ENCODE measurements around the gene TMEM150A. TPM values are rescaled to one million over a fixed set of nuclear protein-coding genes. Genes with fewer than 3 reads are reported as not detected.

TMEM150A gene
- total RNA-seq, 2 donors from 2014 or later = 23.1 to 24.4 TPM

GRCh38 chr2:85550486-85550885 is 52.0 kb downstream of the TMEM150A start:
- Histone ChIP-seq H3K27ac (peak overlapping the region in 2 of 4 donors; percentile 40 to 72), H3K27me3 (no peaks in the 10 kb centered on the region), H3K4me3 (no peak overlapping the region), H3K4me1 (peaks cover 23% of the 10 kb centered on the region), H3K9me3 (no peaks in the 10 kb centered on the region), H3K36me3 (replicated peaks in 1 of 2; ENCODE audit: insufficient read depth in 1 of 2, low read depth in 2 of 2) (peaks cover 0 to 21% of the 10 kb centered on the region in 2 donors)
- intact Hi-C loops (cut with DNase I) = loop anchor here (5.0 to 10.0 kb wide), 2 partner anchors 54 to 128 kb away; partner anchors contain the start of gene TMEM150A
- DNase-seq (peak in 1 of 4 donors; percentile 35), ATAC-seq (no peak)
- TF ChIP-seq CTCF (IDR thresholded peaks at IDR 0.05) (no peak), POLR2A (IDR thresholded peaks at IDR 0.05) (no peak)
- WGBS, 2 donors = 74 to 78% methylated on average over 10 of the region's 10 CpGs

- Histone ChIP-seq H3K4me3 (no peak overlapping the region), H3K27ac (peak overlapping the region in 3 of 4 donors; percentile 2 to 72 (median 40)), H3K36me3 (replicated peaks in 1 of 2; ENCODE audit: insufficient read depth in 1 of 2, low read depth in 2 of 2) (peaks cover 1 to 17% of the 10 kb centered on the region in 2 donors), H3K27me3 (no peaks in the 10 kb centered on the region), H3K9me3 (no peaks in the 10 kb centered on the region), H3K4me1 (peaks cover 29% of the 10 kb centered on the region)
- 40 to 45% methylated on average over 4 of the region's 4 CpGs for WGBS, 2 donors
- TF ChIP-seq CTCF (IDR thresholded peaks at IDR 0.05) (no peak), POLR2A (IDR thresholded peaks at IDR 0.05) (no peak)
- intact Hi-C loops (cut with DNase I) = loop anchor here (5.0 to 10.0 kb wide), 2 partner anchors 55 to 128 kb away; partner anchors contain the start of gene TMEM150A
- ATAC-seq = no peak
- no peak for DNase-seq
Measured at GRCh38 chr2:85549826-85550225, 52.7 kb downstream of the TMEM150A start.

- ATAC-seq = no peak
- Histone ChIP-seq H3K27me3 (no peaks in the 10 kb centered on the region), H3K4me1 (peaks cover 36% of the 10 kb centered on the region), H3K4me3 (no peak overlapping the region), H3K36me3 (replicated peaks in 1 of 2; ENCODE audit: insufficient read depth in 1 of 2, low read depth in 2 of 2) (peaks cover 8 to 19% of the 10 kb centered on the region in 2 donors), H3K9me3 (no peaks in the 10 kb centered on the region), H3K27ac (peak overlapping the region in 2 of 4 donors; percentile 6 to 72)
- TF ChIP-seq POLR2A (IDR thresholded peaks at IDR 0.05) (no peak), CTCF (IDR thresholded peaks at IDR 0.05) (no peak)
- no peak for DNase-seq
- intact Hi-C loops (cut with DNase I) = no loop called here
- WGBS, 2 donors = 79% methylated on average over 10 of the region's 10 CpGs
Measured at GRCh38 chr2:85549095-85549494, 53.4 kb downstream of the TMEM150A start.

GRCh38 chr2:85548608-85548900 is 53.9 kb downstream of the TMEM150A start:
- no peaks in the 10 kb centered on the region for H3K9me3 ChIP-seq
- no peaks in the 10 kb centered on the region for H3K27me3 ChIP-seq
- peak overlapping the region in 3 of 4 donors; percentile 6 to 99 (median 72) for H3K27ac ChIP-seq
- H3K4me1 ChIP-seq = peaks cover 42% of the 10 kb centered on the region
- H3K4me3 ChIP-seq = no peak overlapping the region
- no peak for DNase-seq
- intact Hi-C loops (cut with DNase I) = no loop called here
- WGBS, 2 donors = 35 to 47% methylated on average over 2 of the region's 2 CpGs
- TF ChIP-seq CTCF (IDR thresholded peaks at IDR 0.05) (no peak), POLR2A (IDR thresholded peaks at IDR 0.05) (no peak)
- H3K36me3 ChIP-seq (replicated peaks in 1 of 2; ENCODE audit: insufficient read depth in 1 of 2, low read depth in 2 of 2) = peaks cover 9 to 21% of the 10 kb centered on the region in 2 donors
- ATAC-seq = no peak

Small RNA genes within 50 kb of the gene (small RNA-seq; reads per million reads assigned to genes)
- gene RN7SL126P = not detected

Other genes with a start within 250 kb of the TMEM150A start
- 10 to 100 TPM; 68.5 to 98.6 TPM for gene RETSAT, start 248.2 kb downstream of the TMEM150A start, total RNA-seq
- gene ELMOD3, start 247.9 kb downstream of the TMEM150A start, total RNA-seq = 10 to 100 TPM; 16.9 to 18.5 TPM
- gene CAPG, start 192.3 kb downstream of the TMEM150A start, total RNA-seq = 10 to 100 TPM; 26.0 to 35.0 TPM
- 10 to 100 TPM in 1 of 2 donors, under 1 TPM in 1; 0.26 to 15.5 TPM for gene SH2D6, start 184.0 kb downstream of the TMEM150A start, total RNA-seq
- gene MAT2A, start 63.5 kb downstream of the TMEM150A start, total RNA-seq = 100 to 1,000 TPM; 388 to 576 TPM
- 10 to 100 TPM; 35.5 to 48.1 TPM for gene GGCX, start 41.2 kb downstream of the TMEM150A start, total RNA-seq
- 100 to 1,000 TPM in 1 of 2 donors, 10 to 100 TPM in 1; 39.6 to 111 TPM for gene VAMP8, start 25.1 kb downstream of the TMEM150A start, total RNA-seq
- gene VAMP5, start 18.3 kb downstream of the TMEM150A start, total RNA-seq = 10 to 100 TPM in 1 of 2 donors, 1 to 10 TPM in 1; 3.0 to 10.4 TPM
- gene RNF181, start 7.0 kb downstream of the TMEM150A start, total RNA-seq = 10 to 100 TPM; 54.4 to 89.5 TPM
- 10 to 100 TPM in 1 of 2 donors, 1 to 10 TPM in 1; 9.9 to 14.5 TPM for gene C2orf68, start 9.4 kb upstream of the TMEM150A start, total RNA-seq
- gene USP39, start 13.5 kb upstream of the TMEM150A start, total RNA-seq = 100 to 1,000 TPM in 1 of 2 donors, 10 to 100 TPM in 1; 21.3 to 142 TPM
- gene SFTPB, start 65.5 kb upstream of the TMEM150A start, total RNA-seq = not detected
- gene GNLY, start 91.7 kb upstream of the TMEM150A start, total RNA-seq = 1 to 10 TPM in 1 of 2 donors, not detected in 1; 5.6 TPM
- 10 to 100 TPM; 12.9 to 14.5 TPM for gene ATOH8, start 151.3 kb upstream of the TMEM150A start, total RNA-seq

Measured in body of pancreas (tissue), 4 donors.